Measurements from ENCODE around the gene ITGA6.

ITGA6 gene

DNA sequence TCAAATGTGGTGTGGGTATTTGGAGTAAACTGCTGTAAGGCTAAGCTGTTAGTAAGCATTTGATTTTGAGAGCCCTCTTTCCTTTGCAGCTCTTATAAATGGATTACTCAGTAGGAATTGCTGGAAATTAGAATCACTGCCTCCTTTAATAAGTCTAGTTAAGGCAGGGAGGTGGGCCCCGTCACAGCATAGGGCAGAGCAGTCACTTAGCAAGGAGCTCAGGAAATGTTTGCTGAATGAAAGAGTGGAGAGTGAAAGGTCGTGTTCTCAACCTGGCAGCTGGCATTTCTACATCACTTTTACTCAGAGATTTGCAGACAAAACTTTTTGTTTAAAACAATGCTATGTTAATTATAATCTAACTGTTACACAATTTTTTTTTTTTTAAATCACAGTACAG is 25.5 kb downstream of the ITGA6 start:
- no peak overlapping the region for H3K4me3 ChIP-seq (ENCODE audit: control insufficient read depth, low read depth, low read length)
- no peak for DNase-seq (ENCODE audit: low read depth)
- TF ChIP-seq, protein P1, sequence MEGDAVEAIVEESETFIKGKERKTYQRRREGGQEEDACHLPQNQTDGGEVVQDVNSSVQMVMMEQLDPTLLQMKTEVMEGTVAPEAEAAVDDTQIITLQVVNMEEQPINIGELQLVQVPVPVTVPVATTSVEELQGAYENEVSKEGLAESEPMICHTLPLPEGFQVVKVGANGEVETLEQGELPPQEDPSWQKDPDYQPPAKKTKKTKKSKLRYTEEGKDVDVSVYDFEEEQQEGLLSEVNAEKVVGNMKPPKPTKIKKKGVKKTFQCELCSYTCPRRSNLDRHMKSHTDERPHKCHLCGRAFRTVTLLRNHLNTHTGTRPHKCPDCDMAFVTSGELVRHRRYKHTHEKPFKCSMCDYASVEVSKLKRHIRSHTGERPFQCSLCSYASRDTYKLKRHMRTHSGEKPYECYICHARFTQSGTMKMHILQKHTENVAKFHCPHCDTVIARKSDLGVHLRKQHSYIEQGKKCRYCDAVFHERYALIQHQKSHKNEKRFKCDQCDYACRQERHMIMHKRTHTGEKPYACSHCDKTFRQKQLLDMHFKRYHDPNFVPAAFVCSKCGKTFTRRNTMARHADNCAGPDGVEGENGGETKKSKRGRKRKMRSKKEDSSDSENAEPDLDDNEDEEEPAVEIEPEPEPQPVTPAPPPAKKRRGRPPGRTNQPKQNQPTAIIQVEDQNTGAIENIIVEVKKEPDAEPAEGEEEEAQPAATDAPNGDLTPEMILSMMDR (IDR thresholded peaks at IDR 0.05; ENCODE audit: control insufficient read depth, insufficient read depth, low read depth, low read length, missing control alignments), result no peak

DNA sequence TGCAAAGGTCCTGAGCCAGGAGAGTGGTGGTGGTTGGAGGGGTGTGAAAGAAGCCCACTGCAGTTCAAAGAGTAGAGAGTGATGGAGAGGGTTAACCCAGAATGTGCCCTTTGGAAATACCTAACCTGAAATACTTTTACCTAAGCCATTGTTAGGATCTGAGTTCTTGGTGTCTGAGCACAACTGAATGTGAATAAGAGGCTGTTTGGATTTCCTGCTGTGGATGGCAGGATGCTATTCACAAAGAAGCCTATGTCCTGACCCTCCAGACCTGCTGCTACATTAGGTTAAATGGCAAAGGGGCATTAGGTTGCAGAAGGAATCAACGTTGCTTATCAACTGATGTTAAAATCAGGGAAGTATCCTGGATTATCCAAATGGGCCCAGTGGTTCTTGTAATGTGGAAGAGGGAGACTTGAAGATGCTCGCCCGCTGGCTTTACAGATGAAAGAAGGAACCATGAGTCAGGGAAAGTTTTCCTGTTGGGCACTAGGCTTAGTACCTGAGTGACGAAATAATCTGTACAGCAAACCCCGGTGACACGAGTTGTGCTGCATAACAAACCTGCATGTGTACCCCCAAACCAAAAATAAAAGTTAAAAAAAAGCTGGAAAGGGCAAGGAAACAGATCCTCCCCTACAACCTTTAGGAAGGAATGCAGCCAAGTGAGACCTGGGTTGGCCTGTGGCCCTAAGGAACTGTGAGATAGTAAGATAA is 27.2 kb downstream of the ITGA6 start:
- TF ChIP-seq, protein P1 (IDR thresholded peaks at IDR 0.05; ENCODE audit: control insufficient read depth, insufficient read depth, low read depth, low read length, missing control alignments), result no peak
- no peak for DNase-seq (ENCODE audit: low read depth)
- H3K4me3 ChIP-seq (ENCODE audit: control insufficient read depth, low read depth, low read length), result no peak overlapping the region

DNA sequence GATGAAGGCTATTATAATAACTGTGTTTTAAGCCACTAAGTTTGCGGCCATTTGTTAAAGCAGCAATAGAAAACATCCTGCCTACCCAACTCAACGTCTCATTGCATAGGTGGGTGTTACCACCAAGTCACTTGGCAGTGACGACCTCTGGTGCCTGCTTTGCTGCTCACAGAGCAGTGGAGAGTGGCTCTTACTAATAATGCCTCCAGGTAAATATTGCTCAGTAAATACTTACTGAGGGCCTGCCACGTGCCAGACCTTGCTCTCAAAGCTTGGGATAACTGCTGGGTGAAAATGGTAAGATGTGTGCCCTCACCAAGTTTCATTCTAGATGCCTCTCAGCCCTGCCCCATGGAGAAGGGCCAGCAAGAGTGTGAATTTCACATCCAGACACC is 27.7 kb downstream of the ITGA6 start:
- no peak overlapping the region for H3K4me3 ChIP-seq (ENCODE audit: control insufficient read depth, low read depth, low read length)
- DNase-seq (ENCODE audit: low read depth), result no peak
- TF ChIP-seq, protein P1 (IDR thresholded peaks at IDR 0.05; ENCODE audit: control insufficient read depth, insufficient read depth, low read depth, low read length, missing control alignments), result no peak

DNA sequence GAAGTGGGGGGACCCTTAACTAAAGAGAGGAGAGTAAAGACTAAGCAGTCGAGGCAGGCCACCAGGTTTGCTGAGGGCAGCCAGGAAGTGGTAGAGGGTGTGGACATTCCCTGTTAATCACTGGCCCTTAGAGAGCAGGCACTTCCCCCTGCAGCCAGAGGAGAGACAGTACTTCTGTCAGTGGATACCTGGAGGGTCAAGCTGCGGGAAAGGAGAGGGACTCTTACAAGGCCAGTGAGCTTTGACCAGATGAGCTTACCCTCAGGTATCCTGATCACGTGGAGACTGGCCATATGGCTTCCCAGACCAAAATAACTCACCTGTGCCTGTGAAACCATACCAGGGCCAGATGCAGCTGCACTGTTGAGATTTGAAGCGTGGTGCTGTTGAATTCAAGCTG is 28.6 kb downstream of the ITGA6 start:
- DNase-seq (ENCODE audit: low read depth), result no peak
- no peak overlapping the region for H3K4me3 ChIP-seq (ENCODE audit: control insufficient read depth, low read depth, low read length)
- TF ChIP-seq, protein P1 (IDR thresholded peaks at IDR 0.05; ENCODE audit: control insufficient read depth, insufficient read depth, low read depth, low read length, missing control alignments), result no peak

DNA sequence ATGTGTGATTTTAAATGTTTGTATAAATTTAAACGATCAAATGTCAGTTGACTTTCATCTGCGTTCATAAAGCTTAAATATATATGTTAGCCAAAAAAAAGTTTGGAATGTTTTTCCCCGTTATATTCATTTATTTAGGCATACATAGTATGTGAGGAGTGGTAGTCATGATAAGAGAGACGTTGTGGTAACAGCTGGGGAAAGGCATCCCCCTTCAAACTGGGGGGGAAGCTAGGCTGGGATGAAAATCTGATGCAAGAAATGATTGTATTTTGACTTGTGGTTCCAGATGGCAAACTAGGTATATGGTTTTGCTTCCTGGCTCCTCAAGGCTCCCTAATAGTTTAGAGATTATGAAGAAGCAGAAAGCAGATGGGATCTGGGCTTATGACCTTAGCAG is 30.1 kb downstream of the ITGA6 start:
- DNase-seq (ENCODE audit: low read depth), result no peak
- H3K4me3 ChIP-seq (ENCODE audit: control insufficient read depth, low read depth, low read length), result no peak overlapping the region
- TF ChIP-seq, protein P1 (IDR thresholded peaks at IDR 0.05; ENCODE audit: control insufficient read depth, insufficient read depth, low read depth, low read length, missing control alignments), result no peak

DNA sequence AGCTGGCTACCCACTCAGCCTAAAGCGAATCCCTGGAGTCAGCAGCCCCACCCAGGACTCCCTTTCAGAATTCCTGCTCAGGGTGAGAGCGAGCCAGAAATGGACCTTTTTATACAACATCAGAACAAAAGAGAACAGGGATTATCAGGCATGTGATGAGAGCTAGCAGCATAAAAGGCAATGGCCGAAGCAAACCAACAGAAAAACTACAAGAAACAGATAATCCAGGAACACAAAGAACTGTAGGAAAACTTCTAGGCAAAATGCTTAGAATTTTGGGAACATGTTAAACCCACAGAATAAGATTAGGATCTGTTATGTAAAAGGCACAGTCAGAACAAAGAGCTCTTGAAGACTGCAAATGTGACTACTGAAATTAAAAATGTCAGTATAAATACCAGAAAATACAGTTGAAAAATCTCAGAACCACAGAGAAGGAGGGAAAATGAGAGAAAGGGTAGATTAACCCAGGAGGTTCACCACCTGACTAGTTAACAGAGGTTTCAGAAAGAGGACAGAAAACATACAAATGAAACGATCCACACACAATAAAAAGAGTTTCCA is 31.3 kb downstream of the ITGA6 start:
- TF ChIP-seq, protein P1 (IDR thresholded peaks at IDR 0.05; ENCODE audit: control insufficient read depth, insufficient read depth, low read depth, low read length, missing control alignments), result no peak
- DNase-seq (ENCODE audit: low read depth), result no peak
- H3K4me3 ChIP-seq (ENCODE audit: control insufficient read depth, low read depth, low read length), result no peak overlapping the region

All from AG09309 (cell line).